ENCODE results near the gene N4BP2L2.
"Not testable (repeated sequence)": the region's sequence is repeated elsewhere in the genome, so short reads cannot be mapped to it uniquely, and the experiment has no call there.

Gene N4BP2L2

DNA sequence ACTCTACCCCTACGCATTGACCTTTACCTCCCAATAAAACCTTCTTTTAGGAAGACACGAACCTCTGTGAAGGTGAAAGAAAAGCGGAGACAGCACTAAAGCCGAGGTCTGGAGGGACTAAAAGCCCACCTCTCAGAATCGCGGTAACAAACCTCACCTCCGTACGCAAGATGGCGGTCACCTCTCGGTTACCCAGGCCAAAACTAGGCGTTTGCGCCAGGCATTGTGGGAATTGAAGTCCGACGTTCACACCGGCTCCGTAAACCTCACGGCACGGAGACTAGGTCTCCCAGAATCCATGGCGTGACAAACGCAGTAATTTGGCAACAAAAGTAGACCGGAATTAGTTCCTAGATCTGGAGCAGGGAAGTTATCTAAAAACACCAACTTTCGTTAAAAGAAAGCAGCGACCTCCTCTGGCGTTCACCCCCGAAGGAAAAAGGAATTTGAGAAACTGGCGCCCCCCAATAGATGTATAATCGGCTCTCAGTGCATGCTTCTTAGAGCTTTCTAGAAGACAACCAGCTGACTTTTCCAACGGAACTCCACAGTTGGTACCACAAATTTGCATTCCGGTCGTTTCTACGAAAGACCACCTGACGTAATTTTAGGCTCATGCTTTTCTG, at the start of gene N4BP2L2:
Gene N4BP2L2 (minus strand): TSS at position 175 of the 626 bp plus-strand sequence. CDS start 1,768 bp downstream, outside the sequence.
- peak; percentile 92 to 97 for DNase-seq

DNA sequence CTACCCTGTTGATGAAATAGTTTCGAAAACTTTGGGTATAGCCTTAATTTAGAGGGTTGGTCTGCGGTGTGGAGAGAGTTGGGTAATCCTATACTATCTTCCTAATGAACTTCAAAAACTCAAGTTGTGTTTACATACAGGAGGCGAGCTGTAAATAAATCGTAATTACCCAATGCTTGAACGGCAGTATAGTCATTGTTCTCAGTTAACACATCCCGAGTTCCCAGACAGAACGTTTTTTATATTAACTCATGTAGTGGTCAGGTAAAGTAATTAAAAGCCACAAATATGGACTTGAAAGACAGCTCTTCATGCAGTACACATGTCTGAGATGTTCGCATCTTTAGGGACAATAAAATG, 49.2 kb upstream of the N4BP2L2 start:
- DNase-seq: no peak

DNA sequence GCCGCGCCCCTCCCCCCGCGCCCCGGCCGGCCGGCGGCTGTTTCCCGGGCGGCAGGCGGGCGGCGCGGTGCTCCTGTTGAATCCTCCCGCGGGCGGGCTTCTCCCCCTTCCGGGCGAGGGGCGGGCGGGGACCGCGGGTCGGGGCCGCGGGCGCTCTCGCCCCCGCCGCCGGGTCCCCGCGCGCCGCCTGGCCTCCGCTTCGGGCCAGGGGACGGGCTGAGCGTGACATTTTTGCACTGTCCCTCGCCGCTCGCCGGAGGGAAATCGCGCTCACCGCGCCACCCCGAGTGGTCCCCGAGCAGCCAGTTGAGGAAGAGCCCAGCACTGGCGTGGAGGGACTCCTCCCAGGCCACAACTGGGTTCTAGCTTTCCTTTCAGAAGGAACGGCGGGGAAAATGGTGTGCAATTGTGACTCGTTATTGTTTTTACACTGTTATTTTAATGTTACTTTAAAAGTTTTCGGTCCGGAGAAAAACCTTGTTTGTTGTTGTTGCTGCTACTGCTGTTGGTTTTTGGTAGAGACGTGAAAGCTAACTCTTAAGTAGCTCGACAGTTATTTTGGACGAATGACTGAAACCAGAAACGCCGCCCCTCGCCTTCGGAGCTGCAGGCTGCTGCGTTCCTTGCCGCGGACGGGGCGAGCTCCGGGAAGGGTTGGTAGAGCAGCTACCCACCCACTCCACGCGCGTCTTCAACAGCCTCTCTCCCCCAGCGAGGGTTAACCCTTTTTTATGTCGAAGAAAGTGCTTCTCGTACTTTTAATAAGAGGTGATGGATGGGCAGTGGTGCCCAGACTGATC, 48.6 kb upstream of the N4BP2L2 start:
- DNase-seq: peak; percentile 49 to 63

DNA sequence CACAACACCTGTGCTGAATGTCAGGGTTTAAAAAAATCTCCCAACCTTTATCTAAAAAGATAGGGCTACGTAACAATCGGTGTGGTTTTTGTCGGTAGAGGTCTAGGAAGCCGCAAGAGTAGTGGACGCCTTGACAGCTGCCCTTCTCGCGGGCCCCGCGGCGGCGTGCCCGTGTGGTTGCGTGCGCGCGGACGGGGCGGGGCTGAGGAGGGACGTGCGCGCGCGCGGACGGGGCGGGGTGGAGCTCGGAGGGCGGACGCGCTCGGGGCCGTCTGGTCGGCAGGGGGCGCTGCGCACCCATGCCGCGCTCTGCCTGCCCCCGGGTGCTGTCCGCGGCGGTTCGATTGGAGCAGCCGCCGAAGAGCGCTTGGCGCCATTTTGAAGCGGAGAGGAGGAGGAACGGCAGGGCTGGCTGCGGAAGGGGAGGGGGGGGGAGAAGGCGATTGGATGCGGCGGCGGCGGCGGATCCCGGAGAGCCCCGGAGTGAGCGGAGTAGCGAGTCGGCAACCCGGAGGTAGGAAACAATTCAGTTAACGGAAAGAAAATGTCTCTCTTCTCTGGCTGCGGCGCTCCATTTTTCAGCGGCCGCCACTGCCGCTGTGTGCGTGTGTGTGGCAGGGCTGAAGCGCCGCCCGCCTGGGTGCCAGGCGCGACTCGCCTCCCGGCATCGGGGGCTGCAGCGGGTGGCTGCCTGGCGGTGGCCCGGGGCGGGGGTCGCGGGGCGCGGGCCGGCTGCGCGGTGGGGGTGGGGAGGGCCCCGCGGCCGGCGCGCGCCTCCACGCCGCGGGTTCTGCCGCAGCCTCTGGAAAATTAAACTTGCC, 47.7 kb upstream of the N4BP2L2 start, which contains the start of gene PDS5B:
Gene PDS5B (plus strand): TSS at position 373 of the 821 bp plus-strand sequence. CDS start 62,321 bp downstream, outside the sequence.
- peak; percentile 89 to 90 for DNase-seq

DNA sequence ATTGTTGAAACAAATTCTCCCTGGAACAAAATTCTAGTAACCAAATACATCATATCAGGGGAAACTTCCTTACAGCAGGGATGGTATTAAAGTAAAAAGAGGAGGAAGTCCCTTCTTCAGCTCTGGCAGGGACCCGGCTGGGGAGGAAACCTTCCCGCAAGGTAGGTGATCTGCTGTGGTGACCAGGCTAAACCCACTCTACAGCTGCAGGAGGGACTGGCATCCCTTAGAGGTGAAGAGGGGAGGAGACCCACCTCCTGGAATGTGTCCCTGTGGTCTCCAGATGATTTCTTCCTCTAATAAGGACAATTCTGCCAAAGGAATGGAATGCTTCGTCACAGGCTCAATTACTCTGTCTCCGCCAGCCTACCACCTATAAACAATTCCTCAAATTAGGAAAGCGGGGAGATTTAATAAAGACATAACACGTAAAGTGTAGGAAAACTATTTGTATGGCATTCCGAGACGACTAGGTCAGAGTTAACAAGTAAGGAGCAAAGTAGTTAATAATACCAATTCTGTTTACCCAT, 47.0 kb upstream of the N4BP2L2 start:
- no peak for DNase-seq

DNA sequence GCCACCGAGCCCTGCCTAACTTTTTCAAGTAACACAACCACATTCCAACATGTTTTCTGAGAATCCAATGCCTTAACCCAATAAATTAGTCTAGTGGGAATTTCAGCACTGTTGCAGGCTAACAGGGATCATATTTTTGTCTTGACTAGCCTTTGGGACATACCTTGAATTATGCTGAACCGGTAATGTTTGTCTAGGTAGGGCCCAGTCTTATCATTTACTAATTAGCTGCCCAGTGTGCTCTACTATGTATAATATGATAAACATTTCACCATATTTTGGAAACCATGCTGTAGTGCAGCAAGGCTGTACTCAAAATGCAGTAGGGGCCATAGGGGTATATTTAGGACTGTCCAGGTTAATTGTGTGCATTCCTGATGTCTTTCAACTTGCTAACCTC, 44.4 kb upstream of the N4BP2L2 start:
- DNase-seq: no peak

DNA sequence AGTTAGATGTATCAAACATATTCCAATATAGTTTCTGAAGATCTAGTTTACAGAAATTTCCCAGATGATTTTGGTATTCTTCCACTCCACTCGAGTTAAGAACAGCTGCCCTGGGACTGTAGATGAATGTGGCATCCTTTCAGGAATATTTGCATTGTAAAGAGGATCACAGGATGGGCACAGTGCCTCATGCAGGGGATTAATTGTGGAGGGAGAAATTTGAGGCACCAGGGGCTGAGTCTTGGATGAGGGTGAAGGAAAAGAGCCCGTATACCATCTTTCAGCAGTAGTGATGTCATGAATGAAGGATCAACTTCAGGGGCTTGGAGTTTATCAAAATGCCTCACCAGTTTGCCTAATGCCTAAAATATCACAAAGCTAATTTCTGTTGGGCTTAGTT, 43.7 kb upstream of the N4BP2L2 start:
- no peak for DNase-seq

DNA sequence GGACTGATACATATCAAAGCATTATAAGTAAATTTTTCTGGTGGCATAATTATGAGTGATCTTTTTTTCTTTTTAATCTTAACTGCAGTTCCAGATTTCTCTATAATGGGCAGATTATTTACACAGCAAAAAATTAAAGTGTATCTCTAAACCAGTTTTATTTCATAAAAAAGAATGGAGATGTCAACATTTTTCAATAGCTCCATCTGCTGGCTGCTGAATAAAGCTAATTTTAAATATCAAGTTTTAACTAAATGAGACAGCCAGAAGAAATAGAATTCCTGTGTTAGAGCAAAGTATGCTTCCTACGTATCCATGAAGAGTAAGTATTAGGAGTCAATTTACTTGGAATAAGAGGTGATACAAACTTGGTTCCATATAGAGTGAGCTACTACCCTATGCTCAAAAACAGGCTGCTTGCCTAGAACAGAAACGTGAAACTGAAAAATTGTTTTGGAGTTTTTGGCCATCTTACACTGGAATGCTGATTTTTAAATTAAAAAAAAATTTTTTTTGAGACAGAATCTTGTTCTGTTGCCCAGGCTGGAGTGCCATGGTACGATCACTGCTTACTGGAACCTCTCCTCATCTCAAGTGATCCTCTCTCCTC, 42.7 kb upstream of the N4BP2L2 start:
- peak; percentile 14 to 37 for DNase-seq

DNA sequence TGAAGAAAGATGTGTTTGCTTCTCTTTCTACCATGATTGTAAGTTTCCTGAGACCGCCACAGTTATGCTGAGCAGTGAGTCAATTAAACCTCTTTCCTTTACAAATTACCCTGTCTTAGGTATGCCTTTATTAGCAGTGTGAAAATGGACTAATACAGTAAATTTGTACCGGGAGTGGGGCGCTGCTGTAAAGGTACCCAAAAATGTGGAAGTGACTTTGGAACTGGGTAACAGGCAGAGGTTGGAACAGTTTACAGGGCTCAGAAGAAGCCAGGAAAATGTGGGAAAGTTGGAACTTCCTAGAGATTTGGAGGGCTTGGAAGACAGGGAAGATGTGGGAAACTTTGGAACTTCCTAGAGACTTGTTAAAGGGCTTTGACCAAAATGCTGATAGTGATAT, 38.4 kb upstream of the N4BP2L2 start:
- DNase-seq: no peak

DNA sequence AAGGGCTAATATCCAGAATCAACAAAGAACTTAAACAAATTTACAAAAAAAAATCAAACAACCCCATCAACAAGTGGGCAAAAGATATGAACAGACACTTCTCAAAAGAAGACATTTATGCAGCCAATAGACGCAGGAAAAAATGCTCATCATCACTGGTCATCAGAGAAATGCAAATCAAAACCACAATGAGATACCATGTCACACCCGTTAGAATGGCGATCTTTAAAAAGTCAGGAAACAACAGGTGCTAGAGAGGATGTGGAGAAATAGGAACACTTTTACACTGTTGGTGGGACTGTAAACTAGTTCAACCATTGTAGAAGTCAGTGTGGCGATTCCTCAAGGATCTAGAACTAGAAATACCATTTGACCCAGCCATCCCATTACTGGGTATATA, 37.1 kb upstream of the N4BP2L2 start:
- DNase-seq: not testable (repeated sequence)

DNA sequence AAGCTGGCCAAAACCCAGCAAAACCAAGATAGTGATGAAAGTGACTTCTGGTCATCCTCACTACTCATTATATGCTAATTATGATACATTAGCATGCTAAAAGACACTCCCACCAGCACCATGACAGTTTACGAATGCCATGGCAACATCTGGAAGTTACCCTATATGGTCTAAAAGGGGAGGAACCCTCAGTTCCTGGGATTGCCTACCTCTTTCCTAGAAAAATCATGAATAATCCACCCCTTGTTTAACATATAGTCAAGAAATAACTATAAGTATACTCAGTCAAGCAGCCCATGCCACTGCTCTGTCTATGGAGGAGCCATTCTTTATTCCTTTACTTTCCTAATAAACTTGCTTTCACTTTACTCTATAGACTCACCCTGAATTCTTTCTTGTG, 22.2 kb upstream of the N4BP2L2 start:
- not testable (repeated sequence) for DNase-seq

DNA sequence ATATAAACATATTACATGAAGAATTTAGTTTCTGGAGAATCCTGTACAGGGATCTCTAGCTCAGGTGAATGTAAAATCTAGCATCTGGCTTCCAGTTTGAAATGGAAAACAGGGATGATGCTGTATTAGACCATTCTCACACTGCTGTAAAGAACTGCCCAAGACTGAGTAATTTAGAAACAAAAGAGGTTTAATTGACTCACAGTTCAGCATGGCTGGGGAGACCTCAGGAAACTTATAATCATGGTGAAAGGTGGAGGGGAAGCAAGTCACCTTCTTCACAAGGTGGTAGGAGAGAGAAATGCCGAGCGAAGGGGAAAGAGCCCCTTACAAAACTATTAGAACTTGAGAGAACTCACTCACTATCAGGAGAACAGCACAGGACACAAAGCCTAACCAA, 17.0 kb upstream of the N4BP2L2 start:
- DNase-seq: no peak

DNA sequence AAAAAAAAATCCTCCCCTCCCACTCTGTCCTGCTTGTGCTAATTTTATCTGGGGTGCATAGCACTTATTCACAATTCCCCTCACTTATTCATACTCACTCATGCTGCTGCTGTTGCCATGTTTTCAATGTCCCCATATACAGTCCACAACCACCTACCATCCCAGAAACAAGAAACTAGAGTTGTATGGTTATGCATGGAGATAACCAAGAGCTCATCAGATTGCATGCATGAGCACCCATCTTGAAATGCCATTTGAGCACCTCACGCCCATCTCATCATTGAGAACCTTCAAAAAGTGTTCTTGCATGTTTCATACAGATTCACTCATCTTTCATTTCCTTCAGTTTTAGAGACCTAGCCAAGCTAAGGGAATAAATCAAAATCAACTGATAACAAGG, 15.1 kb upstream of the N4BP2L2 start:
- no peak for DNase-seq

DNA sequence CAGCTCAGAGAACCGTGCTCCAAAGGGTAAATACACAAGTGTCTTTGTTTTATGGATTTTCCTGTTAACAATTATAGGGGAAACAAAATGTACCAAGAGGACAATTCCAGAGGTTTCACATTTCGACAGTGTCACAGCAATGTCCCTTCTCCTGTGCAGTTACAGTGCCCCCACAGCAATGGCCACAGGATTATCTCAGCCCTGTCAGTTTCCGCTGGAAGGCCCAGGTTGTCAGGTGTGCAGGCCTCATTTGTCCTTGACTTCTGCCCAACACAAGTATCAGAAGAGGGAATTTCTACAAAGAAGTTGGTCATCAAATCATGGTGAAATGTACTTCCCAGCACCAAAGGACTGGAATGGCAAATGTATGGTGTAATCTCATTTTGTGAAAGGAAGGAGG, 11.2 kb upstream of the N4BP2L2 start:
- DNase-seq: no peak

DNA sequence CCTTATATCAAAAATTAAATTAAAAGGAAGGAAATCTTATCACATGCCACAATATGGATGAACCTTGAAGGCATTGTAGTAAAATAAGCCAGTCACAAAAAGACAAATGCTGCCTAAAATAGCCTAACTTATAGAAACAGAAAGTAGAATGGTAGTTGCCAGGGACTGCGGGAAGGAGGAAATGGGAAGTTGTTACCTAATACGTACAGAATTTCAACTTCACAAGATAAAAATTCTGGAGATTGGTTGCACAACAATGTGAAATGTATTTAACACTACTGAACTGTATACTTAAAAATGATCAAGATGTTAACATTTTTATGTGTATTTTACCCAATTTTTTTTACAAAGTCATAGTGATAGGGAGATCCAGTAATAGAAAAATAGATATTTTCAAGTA, 10.2 kb upstream of the N4BP2L2 start:
- no peak for DNase-seq

DNA sequence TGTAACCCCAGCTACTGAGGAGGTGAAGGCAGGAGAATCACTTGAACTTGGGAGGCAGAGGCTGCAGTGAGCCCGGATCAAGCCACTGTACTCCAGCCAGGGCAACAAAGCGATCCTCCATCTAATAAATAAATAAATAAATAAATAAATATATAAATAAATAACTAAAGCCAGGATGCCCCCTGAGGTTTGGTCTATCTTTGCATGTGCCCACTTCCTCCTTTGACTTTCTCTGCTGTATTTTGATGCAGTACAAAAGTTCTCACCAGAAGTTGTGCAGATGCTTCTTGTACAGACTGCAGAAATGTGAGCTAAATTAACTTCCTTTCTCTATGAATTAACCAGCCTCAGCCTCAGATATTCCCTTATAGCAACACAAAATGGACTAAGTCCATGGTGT, 6.5 kb upstream of the N4BP2L2 start:
- DNase-seq: no peak

DNA sequence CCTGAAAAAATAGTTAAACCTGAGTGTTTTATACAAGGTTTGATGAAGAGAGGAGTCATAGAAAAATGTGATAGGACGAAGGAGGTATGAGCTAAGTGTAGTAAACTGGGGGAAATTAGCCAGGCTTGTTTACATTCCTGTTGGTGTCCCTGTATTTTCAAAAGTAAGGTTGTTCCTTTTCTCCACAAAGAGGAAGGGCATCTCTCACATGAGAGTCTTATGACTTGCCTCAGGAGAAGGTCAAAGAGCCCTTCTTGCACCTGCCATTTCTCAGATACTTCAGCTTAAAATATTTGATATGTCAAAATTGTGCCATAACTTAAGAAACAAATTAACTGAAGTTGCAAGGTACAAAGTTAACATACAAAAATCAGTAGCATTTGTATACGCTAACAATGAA, 3.6 kb upstream of the N4BP2L2 start:
- DNase-seq: no peak

DNA sequence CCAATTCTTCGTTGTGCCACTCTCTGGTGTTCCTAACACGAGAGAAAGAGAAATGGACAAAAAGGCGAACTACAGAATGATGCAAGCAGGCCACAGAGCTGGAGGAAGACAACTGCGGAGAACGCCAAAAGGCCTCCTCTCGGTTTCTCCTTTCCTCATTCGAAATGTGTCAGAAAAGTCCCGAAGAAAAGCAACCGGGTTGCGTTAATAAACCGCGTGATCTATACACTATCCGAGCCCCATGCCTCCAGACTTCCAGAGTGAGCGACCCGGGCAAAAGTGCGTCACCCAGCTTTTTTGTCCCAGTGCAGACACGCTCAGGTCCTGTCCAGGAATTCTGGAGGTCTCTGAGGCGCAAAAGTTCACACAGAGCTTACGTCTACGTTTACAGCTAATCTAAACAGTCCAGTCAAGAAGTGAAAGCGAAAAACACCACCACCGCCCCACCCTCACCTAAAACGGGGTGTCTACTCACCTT, 413 bp downstream of the N4BP2L2 start:
- DNase-seq: peak in 1 of 2 experiments; percentile 29

DNA sequence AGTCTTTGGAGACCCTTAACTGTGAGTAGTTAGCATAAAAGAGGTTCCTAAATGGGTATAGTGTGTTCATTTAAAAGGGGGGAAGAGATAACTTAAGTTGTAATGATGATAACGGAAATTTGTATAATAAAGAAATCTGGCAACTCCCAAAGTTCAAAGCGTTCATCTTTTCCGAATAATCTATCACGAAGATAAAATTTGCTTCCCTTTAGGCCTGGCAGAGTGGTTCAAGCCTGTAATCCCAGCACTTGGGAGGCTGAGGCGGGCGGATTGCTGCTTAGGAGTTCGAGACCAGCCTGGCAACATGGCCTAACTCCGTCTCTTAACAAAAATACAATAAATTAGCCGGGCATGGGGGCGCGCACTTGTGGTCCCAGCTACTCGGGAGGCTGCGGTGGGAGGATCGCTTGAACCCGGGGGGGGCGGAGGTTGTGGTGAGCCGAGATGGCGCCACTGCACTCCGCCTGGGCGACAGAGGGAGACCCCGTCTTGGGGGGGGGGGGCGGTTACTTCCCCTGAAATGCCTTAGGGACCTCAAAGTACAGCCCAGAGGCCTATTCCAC, 934 bp downstream of the N4BP2L2 start:
- no peak for DNase-seq

DNA sequence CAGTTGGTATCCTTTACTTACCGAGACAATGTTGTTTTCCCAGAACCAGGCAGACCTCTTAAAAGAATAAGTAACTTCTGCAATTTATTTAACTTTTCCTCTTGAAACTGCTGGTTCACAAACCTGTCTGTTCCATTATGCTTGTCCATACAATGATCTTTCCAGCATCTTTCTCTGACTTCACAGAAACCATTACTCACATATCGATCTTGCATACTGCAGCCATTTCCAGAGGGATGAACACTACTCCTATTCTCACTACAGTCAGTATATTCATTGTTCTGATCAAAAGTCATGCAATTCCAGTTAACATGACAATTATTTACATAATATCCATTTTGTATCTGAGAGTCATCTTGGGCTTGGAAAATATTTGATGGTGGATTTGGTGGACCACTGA, 2.8 kb downstream of the N4BP2L2 start:
- DNase-seq: no peak

DNA sequence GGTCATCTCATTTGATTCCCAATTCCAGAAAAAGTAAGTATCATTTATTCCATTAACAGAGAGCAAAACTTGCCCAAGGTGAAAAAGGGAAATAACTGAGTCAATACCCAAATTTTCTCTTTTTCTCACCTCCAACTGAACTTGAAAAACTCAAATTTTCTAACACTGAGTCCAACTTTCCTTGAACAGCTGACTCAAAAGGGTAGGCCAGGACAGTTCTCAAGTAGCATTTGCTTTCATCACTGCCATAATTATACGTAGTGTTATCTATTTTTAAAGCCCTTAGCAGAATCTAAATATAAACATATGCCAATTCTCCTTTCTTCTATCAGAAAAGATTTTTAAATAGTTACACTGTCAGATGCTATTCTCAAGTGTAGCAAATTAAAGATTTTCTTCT, 3.5 kb downstream of the N4BP2L2 start:
- DNase-seq: no peak

DNA sequence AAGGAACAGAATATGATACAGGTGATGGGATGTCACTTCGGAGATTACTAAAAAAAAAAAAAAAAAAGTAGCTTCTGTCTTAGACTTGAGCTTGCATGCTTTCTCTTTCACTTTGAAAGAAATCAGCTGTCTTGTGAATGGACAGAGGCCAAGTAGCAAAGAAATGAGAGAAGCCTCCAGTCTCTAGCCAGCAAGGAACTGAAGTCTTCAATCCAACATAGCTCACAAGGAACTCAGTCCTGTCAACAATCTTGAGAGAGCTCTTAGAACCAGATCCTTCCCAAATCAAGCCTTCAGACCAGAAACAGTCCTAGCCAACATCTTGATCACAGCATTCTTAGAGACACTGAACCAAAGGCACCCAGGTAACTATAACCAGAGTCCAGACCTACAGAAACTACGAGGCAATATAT, 7.7 kb downstream of the N4BP2L2 start:
- no peak for DNase-seq
